HL-60 (cell line): ENCODE data around the gene CTIF.

Experiments used
- DNase-seq, 2 experiments: peaks; one replicate each; pipeline ENCODE4 v3.0.0-alpha.2; 2010 to 2020; ENCODE audit warnings: low read depth in 1 of 2, low spot score in 1 of 2
- H3K27ac ChIP-seq: fragments of 250-450 bp; sonication (Bioruptor Pico); replicated peaks from 2 replicates; pipeline ENCODE4 v1.5.1; 2020; ENCODE audit warnings: mild to moderate bottlenecking, moderate library complexity
- H3K27me3 ChIP-seq: fragments of 250-450 bp; sonication (Bioruptor Pico); 2 replicates; pipeline ENCODE4 v1.5.1; 2021; ENCODE audit warnings: mild to moderate bottlenecking, moderate library complexity; ENCODE audit not compliant: insufficient read depth, poor library complexity, severe bottlenecking
- H3K4me3 ChIP-seq: replicated peaks from 2 replicates; pipeline ENCODE4 v1.5.1; 2011; ENCODE audit warnings: mild to moderate bottlenecking, control low read depth, low read length; ENCODE audit not compliant: insufficient read depth
- CTCF ChIP-seq: IDR thresholded peaks from one replicate; pipeline ENCODE4 v1.5.1; 2011; ENCODE audit warnings: low read length, control low read depth, inconsistent platforms; ENCODE audit not compliant: insufficient read depth
- GABPA ChIP-seq: IDR thresholded peaks from 2 replicates; pipeline ENCODE4 v1.6.1; 2012; ENCODE audit warnings: low read depth
- POLR2AphosphoS5 ChIP-seq: IDR thresholded peaks from 2 replicates; pipeline ENCODE4 v1.6.1; 2012; ENCODE audit warnings: low read depth
- REST ChIP-seq: IDR thresholded peaks from 2 replicates; pipeline ENCODE4 v1.6.1; 2012; ENCODE audit warnings: low read depth; ENCODE audit not compliant: insufficient replicate concordance
- SPI1 ChIP-seq: IDR thresholded peaks from 2 replicates; pipeline ENCODE4 v1.6.1; 2012; ENCODE audit warnings: low read depth, mild to moderate bottlenecking, borderline replicate concordance

CTIF gene

GRCh38 chr18:48637081-48637990 is 98.5 kb downstream of the CTIF start:
- no peak for DNase-seq
- TF ChIP-seq CTCF = no peak
- TF ChIP-seq GABPA = no peak
- no peak for TF ChIP-seq POLR2AphosphoS5
- TF ChIP-seq REST = no peak
- TF ChIP-seq SPI1 = no peak

DNA sequence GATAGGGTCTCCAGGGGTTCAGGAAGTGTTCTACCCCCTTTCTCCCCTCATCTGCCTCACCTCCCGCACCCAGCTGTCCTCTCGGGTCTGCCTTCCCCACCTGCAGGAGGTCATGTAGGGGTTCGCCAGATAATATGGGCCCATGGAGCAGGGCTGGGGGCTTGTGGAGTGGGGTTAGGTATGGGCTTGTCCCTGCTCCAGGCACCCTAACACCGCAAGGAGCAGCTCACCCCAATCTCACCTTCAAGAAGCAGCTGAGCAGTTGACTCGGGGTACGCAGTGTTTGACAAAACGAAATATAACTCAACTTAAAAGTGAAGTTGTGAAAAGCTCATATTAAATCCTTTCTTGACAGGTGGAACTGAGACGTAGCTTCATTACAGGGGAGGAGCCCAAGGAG is 99.6 kb downstream of the CTIF start:
- TF ChIP-seq SPI1 (no peak), POLR2AphosphoS5 (no peak), REST (no peak), GABPA (no peak), CTCF (no peak)
- DNase-seq = no peak
- Histone ChIP-seq H3K4me3 (no peak overlapping the region), H3K27me3 (no peaks in the 10 kb centered on the region), H3K27ac (no peak overlapping the region)

More at GRCh38 chr18:48637081-48637990, 98.5 kb downstream of the CTIF start:
- Histone ChIP-seq H3K27me3 (no peaks in the 10 kb centered on the region), H3K4me3 (no peak overlapping the region), H3K27ac (no peak overlapping the region)

GRCh38 chr18:48638896-48639771 is 100.3 kb downstream of the CTIF start:
- TF ChIP-seq REST (no peak), CTCF (no peak), SPI1 (no peak), GABPA (no peak), POLR2AphosphoS5 (no peak)
- H3K27ac ChIP-seq = no peak overlapping the region
- H3K4me3 ChIP-seq = no peak overlapping the region
- no peak for DNase-seq
- H3K27me3 ChIP-seq = no peaks in the 10 kb centered on the region
